Ammon's horn (tissue), 1 donor: Measurements from ENCODE around the gene CMPK2.
"Not testable (repeated sequence)": the region's sequence is repeated elsewhere in the genome, so short reads cannot be mapped to it uniquely, and the experiment has no call there.

Experiments
- DNase-seq: peaks from one replicate; pipeline ENCODE4 v3.0.0-alpha.2; 2016; ENCODE audit warnings: low spot score

CMPK2 gene

GRCh38 chr2:6865346-6866274 lies at the start of gene CMPK2:
TSS of gene CMPK2 (minus strand) at chr2:6865907. CDS start at chr2:6865696, 211 bp downstream.
- peak; percentile 47 for DNase-seq

GRCh38 chr2:6915399-6915798 lies 49.7 kb upstream of the CMPK2 start:
- DNase-seq: peak; percentile 78

- no peak for DNase-seq
These were observed 49.1 kb upstream of the CMPK2 start for GRCh38 chr2:6914828-6915227.

GRCh38 chr2:6913415-6914157 lies 47.9 kb upstream of the CMPK2 start:
- no peak for DNase-seq

GRCh38 chr2:6911721-6912120 lies 46.0 kb upstream of the CMPK2 start:
- DNase-seq: no peak

GRCh38 chr2:6909431-6910385 lies 44.0 kb upstream of the CMPK2 start:
- DNase-seq: no peak

GRCh38 chr2:6908291-6908690 lies 42.6 kb upstream of the CMPK2 start:
- DNase-seq: no peak

- DNase-seq: no peak
These were observed 40.5 kb upstream of the CMPK2 start for GRCh38 chr2:6906165-6906741.

GRCh38 chr2:6905668-6906067 lies 40.0 kb upstream of the CMPK2 start:
- DNase-seq: no peak

GRCh38 chr2:6902581-6902980 lies 36.9 kb upstream of the CMPK2 start:
- not testable (repeated sequence) for DNase-seq

- peak; percentile 66 for DNase-seq
These were observed 31.4 kb upstream of the CMPK2 start for GRCh38 chr2:6896930-6897759.

- DNase-seq: no peak
These were observed 28.3 kb upstream of the CMPK2 start for GRCh38 chr2:6893876-6894482.

- no peak for DNase-seq
These were observed 23.0 kb upstream of the CMPK2 start for GRCh38 chr2:6888724-6889123.

GRCh38 chr2:6887751-6888192 lies 22.1 kb upstream of the CMPK2 start:
- DNase-seq: no peak

GRCh38 chr2:6885968-6886367 lies 20.3 kb upstream of the CMPK2 start:
- no peak for DNase-seq

- no peak for DNase-seq
These were observed 19.8 kb upstream of the CMPK2 start for GRCh38 chr2:6885551-6885950.

- DNase-seq: peak; percentile 14
These were observed 17.9 kb upstream of the CMPK2 start for GRCh38 chr2:6883448-6884122.

GRCh38 chr2:6881516-6881915 lies 15.8 kb upstream of the CMPK2 start:
- no peak for DNase-seq

GRCh38 chr2:6881046-6881445 lies 15.3 kb upstream of the CMPK2 start:
- no peak for DNase-seq
